Stimulated activated CD8-positive, alpha-beta memory T cell treated with anti-CD3 and anti-CD28 coated beads, Interleukin-15, amount 100 ng/mL, for 4 hours (primary cell): ENCODE measurements around the gene ZNF337.
"Not testable (repeated sequence)": the region's sequence is repeated elsewhere in the genome, so short reads cannot be mapped to it uniquely, and the experiment has no call there.

ENCODE experiments used
- DNase-seq, 2 donors: peaks; one replicate each; pipeline ENCODE4 v3.0.0-alpha.2; 2020; ENCODE audit warnings: low read depth in 2 of 2

ZNF337 gene

DNA sequence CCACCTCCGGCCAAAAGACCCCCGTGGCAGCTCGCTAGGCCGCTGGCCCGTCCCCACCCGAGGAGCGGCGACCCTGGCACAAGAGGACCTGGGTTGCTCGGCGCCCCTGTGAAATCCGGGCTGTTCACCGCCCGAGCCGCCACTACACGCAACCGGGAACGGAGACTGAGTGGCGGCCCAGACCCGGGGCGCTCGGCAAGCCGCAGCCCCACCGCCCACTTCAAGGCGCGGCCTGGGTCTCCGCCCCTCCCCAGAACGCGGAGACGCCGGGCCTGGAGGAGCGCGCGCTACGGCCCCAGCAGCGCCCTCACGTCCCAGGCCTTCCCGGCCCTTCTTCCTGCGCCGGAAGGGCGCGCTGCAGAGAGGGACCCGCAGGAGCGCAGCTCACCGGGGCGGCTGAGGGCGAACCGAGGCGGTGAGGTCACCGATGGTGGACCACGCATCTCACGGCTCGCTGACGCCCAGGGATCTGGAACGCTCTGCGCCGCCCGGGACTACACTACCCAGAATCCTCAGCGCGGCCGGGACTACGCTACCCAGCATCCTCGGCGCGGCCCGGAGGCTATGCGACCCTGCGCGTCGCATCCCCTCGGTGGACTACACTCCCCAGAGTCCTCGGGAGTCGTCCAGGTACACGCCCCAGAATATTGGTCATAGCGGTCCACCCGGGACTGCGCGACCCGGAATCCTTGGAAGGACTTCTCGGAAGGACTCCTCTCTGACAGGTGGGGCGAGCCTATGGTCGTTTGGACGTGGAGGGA, at the start of gene ZNF337:
ZNF337 (minus strand) TSS at position 483 of the 761 bp plus-strand sequence. CDS start 10,436 bp downstream, outside the sequence.
- DNase-seq, result peak; percentile 88 to 90

DNA sequence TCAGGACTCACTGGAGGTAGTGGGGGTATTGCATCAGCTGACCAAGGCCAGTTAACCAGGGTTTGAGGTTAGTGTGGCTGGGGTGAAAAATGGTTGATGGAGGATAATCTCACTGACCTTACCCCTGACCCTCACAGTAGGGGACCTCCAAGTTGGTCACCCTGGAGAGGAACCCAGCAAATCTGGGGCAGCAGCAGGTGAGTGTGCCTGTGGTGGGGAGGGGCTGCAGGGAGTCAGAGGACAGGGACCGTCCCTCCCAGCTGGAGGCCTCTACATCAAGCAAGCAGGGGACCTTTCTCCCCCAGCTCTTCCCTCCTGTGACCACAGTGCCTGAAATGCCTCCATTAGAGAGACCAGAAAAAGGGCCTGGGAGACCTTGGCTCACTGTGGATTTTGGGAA, 49.1 kb upstream of the ZNF337 start:
- no peak for DNase-seq

DNA sequence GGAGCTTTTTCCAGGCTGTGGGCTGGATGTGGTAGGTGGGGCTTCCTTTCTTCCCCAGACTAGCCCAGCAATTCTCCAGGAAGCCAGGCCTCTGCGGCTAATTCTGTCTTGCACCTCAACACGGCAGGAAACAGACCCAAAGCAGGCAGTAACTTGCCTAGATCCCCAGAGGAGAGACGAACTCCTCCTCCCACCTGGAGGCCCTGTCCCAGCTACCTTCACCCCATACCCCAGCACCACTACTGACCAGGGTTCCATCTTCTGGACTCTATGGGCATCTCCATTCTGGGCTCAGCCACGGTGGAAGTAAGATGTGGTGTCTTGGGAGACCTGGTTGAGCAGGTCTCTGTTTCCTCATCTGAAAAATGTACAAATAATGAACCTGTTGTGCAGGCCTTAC, 48.4 kb upstream of the ZNF337 start:
- DNase-seq, result no peak

DNA sequence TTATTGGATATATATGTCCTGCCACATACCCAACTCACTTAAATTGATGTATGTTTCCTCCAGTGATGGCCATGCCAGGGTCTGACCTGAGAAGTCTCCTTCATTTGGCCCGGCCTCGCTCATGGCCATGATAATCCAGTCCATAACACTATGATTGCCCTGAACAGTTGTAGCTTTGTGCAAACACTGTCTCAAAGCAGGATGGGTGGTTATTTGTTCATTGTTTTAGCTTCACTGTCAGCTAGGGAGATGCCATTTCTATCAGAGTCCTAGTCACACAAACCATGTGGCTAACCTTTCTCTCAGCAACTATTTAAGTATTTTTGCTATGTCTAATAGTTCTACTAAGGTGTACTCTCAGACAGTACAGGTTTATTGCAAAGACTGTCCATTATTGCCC, 47.6 kb upstream of the ZNF337 start:
- no peak for DNase-seq

DNA sequence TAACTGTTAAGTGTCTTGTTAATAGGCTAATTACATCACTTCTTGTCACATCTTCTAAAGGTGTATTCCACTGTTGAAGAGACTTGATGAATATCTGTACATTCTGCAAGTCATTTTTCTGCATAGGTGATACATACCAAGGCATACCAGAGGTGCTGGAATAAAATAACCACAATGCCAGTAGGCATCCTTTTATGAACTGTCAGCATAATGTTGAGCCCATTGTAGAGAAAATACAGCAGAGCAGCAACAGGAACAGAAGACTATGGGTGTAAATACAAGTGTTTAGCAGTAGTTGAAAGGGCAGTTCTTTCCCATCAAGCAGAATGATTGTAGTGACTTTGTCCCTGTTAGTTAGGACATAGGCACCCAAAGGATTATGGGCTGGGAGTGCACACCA, 44.4 kb upstream of the ZNF337 start:
- DNase-seq, result no peak

DNA sequence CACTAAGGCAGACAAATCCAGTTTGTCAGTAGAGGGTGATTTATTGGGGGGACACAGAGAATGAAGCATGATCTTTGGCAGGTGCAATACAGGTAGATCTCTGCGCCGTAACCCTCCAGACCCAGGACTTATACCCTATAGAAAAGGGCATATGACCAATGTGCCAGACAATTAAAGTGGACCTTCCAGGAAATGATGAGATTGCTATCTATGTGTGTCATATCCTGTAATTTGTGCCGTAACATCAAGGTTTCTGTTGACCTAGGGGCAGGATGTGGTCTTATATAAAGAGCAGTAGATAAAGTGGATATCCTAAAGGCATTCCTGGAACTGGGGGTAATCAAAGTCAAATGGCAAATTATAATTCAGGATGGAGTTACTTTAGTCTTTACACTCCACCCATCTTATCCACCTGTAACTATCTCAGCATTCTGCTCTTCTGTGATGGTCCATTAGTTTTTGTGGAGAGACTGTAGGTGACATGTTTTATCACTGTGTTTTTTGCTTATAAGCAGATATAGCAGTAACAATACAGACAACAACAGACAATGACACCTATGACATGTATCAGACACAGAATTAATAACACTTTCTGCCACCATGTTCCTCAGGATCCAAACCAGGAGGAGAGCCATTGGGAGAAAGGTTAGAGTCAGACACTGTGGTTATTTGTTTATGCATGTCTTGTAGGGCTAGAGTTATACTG, 43.1 kb upstream of the ZNF337 start:
- no peak for DNase-seq

DNA sequence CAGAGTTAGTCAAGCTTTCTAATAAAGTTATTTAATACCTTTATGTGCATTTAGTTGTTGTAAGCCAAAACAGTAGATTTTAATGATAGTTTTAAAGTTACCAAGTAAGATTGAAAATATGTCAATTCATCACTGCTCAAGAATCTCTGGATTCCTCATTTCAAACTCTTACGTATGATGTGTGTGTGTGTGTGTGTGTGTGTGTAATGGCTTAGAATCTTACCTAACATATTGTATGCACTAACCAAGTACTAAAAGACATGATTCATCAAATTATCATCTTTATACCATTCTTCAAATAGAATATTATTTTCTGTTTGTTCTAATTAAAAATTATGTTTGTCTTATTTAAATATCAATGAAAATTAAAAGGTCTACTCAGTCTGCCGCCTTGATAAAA, 41.5 kb upstream of the ZNF337 start:
- DNase-seq, result no peak

DNA sequence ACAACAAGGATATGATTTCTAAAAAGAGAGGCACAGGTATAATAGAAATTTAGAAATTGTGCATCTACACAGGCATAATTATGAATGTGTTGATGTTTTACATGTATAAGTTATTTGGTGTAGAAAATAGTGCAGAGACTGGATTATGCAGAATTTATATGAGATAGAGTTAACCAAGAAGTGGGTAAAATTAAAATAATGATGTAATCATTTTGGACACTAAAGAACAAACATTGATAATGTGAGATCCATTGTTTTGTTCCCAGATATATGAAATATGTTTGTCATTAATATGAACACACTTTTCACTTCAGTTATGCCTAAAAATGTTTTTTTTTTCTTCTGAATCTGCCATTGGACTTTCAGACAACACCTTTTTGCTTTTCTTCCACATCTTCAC, 37.2 kb upstream of the ZNF337 start:
- no peak for DNase-seq

DNA sequence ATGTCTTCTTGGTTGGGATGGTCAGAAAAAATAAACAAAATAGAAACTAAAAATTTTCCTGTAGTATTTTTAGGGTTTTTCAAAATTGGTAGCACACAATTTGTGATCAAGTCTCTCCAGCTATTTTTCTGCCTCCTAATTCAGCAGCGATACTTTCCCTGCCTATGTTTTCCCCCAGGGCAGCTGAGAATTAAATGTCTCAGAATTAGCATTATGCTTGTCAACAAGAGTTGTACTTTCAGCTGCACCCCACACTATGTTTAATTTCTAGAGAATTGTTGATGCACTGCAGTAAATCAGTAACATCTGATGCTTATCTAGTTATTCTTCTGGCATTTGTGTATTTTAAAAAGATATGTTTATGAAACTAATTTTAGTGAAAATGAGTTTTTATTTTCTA, 34.2 kb upstream of the ZNF337 start:
- no peak for DNase-seq

DNA sequence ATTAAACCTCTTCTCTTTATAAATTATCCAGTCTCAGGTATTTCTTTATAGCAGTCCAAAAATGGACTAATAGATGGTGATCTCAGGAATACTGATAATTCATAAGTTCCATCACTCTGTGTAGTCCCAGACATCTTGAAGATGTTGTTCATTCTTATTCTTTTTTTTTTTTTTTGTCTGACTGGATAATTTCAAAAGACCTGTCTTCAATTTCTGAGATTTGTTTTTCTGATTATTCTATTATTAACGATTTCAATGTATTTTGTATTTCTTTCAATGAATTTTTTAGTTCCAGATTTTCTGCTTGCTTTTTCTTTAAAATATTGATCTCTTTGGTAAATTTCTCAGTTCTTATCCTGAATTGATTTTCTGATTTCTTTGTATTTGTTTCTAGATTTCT, 29.7 kb upstream of the ZNF337 start:
- DNase-seq, result no peak

DNA sequence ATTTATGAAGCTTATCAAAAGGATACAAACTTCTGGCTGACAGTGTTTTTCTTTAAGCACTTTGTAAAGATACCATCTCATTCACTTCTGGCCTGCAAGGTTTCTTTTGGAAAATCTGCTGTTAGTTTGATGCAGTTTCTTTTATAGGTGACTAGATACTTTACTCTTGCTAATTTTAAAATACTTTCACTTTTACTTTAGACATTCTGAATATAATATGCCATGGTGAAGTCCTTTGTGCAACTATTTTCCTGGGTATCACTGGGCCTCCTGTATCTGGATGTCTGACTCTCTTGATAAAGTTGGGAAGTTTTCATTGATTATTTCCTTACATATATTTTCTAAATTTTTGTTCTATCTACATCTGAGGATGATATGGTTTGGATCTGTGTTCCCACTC, 29.0 kb upstream of the ZNF337 start:
- DNase-seq, result no peak

DNA sequence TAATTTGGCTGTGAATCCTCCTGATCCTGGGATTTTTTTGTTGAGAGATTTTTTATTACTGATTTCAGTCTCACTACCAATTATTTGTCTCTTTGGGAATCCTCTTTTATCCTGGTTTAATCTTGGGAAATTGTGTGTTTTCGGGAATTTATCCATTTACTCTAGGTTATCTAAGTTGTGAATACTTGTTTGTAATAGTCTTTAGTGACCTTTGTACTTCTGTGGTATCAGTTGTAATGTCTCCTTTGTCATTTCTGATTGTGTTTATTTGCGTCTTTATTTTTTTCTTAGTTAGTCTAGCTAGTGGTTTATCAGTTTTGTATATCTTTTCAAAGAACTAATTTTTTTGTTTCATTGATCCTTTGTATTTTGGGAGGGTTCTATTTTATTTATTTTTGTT, 27.3 kb upstream of the ZNF337 start:
- no peak for DNase-seq

DNA sequence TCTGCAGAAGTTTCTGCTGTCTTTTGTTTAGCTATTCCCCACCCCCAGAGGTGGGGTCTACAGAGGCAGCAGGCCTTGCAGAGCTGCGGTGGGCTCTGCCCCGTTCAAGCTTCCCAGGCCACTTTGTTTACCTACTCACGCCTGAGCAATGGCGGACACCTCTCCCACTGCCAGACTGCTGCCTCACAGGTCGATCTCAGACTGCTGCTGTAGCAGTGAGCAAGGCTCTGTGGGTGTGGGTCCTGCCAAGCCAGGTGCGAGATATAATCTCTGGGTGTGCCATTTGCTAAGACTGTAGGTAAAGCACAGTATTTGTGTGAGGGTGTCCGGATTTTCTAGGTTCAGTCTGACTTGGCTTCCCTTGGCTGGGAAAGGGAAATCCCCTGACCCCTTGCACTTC, 23.6 kb upstream of the ZNF337 start:
- DNase-seq, result no peak

DNA sequence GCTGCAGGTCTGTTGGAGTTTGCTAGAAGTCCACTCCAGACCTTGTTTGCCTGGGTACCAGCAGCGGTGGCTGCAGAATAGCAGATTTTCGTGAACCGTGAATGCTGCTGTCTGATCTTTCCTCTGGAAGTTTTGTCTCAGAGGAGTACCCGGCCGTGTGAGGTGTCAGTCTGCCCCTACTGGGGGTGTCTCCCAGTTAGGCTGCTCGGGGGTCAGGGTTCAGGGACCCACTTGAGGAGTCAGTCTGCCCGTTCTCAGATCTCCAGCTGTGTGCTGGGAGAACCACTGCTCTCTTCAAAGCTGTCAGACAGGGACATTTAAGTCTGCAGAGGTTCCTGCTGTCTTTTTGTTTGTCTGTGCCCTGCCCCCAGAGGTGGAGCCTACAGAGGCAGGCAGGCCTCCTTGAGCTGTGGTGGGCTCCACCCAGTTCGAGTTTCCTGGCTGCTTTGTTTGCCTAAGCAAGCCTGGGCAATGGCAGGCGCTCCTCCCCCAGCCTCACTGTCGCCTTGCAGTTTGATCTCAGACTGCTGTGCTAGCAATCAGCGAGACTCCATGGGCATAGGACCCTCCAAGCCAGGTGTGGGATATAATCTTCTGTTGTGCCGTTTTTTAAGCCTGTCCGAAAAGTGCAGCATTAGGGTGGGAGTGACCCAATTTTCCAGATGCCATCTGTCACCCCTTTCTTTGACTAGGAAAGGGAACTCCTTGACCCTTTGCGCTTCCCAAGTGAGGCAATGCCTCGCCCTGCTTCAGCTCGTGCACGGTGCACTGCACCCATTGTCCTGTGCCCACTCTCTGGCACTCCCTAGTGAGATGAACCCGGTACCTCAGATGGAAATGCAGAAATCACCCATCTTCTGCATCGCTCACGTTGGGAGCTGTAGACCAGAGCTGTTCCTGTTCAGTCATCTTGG, 22.5 kb upstream of the ZNF337 start:
- DNase-seq, result not testable (repeated sequence)

DNA sequence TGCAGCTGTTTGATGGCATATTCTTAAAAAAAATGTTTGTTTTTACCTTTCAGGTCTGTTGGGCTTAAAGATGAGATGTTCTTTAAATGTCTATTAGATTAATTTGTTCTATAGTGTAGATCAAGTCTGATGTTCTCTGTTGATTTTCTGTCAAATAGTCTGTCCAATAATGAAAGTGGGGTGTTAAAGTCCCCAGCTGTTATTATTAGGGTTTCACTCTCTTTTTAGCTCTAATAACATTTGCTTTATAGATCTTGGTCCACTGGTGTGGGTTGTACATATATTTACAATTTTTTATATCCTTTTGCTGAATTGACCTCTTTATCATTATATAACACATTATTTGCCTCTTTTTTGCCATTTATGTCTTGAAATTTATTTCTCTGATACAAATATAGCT, 11.0 kb upstream of the ZNF337 start:
- DNase-seq, result no peak

DNA sequence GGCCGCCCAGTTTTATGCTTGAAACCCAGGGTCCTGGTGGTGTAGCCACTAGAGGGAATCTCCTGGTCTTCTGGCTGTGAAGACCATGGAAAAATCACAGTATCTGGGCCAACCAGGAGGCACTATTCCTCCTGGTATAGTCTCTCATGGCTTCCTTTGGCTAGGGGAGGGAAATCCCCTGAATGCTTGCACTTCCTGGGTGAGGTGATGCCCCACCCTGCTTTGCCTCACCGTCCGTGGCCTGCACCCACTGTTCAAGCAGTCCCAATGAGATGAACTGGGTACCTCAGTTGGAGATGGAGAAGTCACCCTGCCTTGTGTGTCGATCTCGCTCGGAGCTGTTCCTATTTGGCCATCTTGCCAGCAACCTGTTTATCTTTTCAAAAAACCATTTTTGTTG, 10.1 kb upstream of the ZNF337 start:
- DNase-seq, result no peak

DNA sequence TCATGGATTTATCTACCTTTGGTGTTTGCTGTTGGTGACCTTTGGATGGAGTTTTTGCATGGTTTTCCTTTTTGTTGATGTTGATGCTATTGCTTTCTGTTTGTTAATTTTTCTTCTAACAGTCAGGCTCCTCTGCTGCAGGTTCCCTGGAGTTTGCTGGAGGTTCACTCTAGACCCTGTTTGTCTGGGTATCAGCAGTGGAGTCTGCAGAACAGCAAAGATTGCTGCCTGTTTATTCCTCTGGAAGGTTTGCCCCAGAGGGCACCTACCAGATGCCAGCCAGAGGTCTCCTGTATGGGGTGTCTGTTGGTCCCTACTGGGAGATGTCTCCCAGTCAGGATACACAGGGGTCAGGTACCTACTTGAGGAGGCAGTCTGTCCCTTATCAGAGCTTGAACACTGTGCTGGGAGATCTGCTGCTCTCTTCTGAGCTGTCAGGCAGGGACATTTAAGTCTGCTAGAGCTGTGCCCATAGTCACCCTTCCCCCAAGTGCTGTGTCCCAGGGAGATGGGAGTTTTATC, 9.2 kb upstream of the ZNF337 start:
- DNase-seq, result no peak

DNA sequence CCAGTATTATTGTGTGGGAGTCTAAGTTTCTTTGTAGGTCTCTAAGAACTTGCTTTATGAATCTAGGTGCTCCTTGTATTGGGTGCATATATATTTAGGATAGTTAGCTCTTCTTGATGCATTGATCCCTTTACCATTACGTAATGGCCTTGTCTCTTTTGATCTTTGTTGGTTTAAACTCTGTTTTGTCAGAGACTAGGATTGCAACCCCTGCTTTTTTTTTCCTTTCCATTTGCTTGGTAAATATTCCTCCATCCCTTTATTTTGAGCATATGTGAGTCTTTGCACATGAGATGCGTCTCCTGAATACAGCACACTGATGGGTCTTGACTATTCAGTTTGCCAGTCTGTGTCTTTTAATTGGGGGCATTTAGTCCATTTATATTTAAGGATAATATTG, 7.7 kb upstream of the ZNF337 start:
- DNase-seq, result not testable (repeated sequence)

DNA sequence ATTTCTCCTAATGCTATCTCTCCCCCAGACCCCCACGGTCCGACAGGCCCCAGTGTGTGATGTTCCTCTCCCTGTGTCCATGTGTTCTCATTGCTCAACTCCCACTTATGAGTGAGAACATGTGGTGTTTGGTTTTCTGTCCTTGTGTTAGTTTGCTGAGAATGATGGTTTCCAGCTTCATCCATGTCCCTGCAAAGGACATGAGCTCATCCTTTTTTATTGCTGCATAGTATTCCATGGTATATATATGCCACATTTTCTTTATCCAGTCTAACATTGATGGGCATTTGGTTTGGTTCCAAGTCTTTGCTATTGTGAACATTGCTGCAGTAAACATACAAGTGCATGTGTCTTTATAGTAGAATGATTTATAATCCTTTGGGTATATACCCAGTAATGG, 4.2 kb upstream of the ZNF337 start:
- DNase-seq, result not testable (repeated sequence)

DNA sequence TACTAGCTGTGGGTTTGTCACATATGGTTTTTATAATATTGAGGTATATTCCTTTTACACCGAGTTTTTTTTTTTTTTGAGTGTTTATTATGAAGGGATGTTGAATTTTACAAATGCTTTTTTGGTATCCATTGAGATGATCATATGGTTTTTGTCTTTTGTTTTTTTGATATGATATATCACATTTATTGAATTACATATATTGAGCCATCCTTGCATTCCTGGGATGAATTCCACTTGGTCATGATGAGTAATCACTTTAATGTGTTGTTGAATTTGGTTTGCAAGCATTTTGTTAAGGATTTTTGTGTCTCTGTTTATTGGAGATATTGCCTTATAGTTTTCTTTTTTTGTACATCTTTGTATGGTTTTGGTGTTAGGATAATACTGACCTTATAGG, 3.3 kb upstream of the ZNF337 start:
- DNase-seq, result no peak

DNA sequence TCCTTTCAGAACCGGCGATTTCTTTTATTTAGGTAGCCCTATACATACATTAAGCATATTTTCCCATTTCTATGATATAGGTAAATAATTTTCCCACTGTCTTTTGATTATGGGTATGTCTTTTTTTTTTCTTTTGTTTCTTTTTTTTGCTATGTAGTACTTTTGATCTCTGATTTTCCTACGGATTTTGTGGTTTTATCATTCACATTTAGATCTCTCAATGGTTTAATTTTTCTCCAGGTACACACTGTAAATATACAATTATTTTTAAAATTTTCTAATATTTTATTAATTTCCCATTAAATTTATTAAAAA, 436 bp upstream of the ZNF337 start:
- DNase-seq, result no peak
